Hepatocyte (in vitro differentiated cells): Measurements from ENCODE around the gene TBC1D5.

ENCODE experiments used
- CTCF ChIP-seq: fragments of 200-600 bp; sonication (generic); IDR thresholded peaks from 2 replicates; pipeline ENCODE4 v1.5.1; 2016; ENCODE audit warnings: antibody characterized with exemption, mild to moderate bottlenecking; ENCODE audit not compliant: poor library complexity
- EZH2 ChIP-seq: fragments of 200-600 bp; sonication (generic); IDR thresholded peaks from 2 replicates; pipeline ENCODE4 v1.6.1; 2016; ENCODE audit warnings: antibody characterized with exemption, mild to moderate bottlenecking, borderline replicate concordance
- EZH2phosphoT487 ChIP-seq: fragments of 200-600 bp; sonication (generic); IDR thresholded peaks from one replicate; pipeline ENCODE4 v1.6.1; 2018; ENCODE audit warnings: antibody characterized with exemption, mild to moderate bottlenecking, low read depth, moderate library complexity; ENCODE audit not compliant: unreplicated experiment, severe bottlenecking

- no peak for TF ChIP-seq CTCF
- TF ChIP-seq EZH2phosphoT487 = no peak
- TF ChIP-seq EZH2 = no peak
Observed at GRCh38 chr3:17625133-17625532, 117.3 kb downstream of the TBC1D5 start.
